K562 (cell line): ENCODE results near the gene LUZP1. TPM values are rescaled to one million over a fixed set of nuclear protein-coding genes. Genes with fewer than 3 reads are reported as not detected.

Source experiments
- ATAC-seq: fragments of 200-7000 bp; cut with Tn5 transposase; 3 replicates; pipeline ENCODE4 v1.9.1; 2020; ENCODE audit warnings: moderate library complexity
- BruUV-seq: library from RNA; stranded (reverse); fragments of 400-500 nt; replicated peaks from 2 replicates; lab custom pipeline; 2021; lab: Mats Ljungman, UMichigan
- CTCF ChIA-PET: fragments of 300-600 bp; formaldehyde crosslinking; extraction: SDS; loops from one replicate; lab custom pipeline; 2021; ENCODE audit warnings: low intra/inter-chr PET ratio; lab: Yijun Ruan, JAX
- POLR2A ChIA-PET: fragments of 300-600, 350-650 bp; sonication (Branson Sonifier 250); formaldehyde crosslinking; extraction: SDS; loops from one replicate; lab custom pipeline; 2021; ENCODE audit warnings: antibody characterized with exemption, inconsistent platforms; lab: Yijun Ruan, JAX
- DNase-seq, 4 experiments: peaks; one replicate each; pipeline versions ENCODE4 v3.0.0 to v3.0.0-alpha.2; 2011 to 2018; ENCODE audit warnings: low spot score in 3 of 4, mixed read lengths in 3 of 4; ENCODE audit errors: extremely low read depth in 1 of 4
- FAIRE-seq: peaks from 2 replicates; lab custom pipeline; 2011; peaks lifted over from hg19 to GRCh38; lab: Jason Lieb, UNC
- H2AFZ ChIP-seq: 2 replicates; pipeline ENCODE4 v1.6.0; 2011; ENCODE audit warnings: low read depth, low read length, control low read depth, inconsistent platforms
- H3K27ac ChIP-seq: fragments of 200-600 bp; 3 replicates; pipeline ENCODE4 v1.8.0; 2011; ENCODE audit warnings: low read depth, mild to moderate bottlenecking, control low read depth, inconsistent platforms, low read length, moderate library complexity, mixed read lengths; ENCODE audit errors: extremely low read depth
- H3K27me3 ChIP-seq, 2 experiments: fragments of 300-600 bp in 1 of 2; 2 replicates in 1 of 2; 3 replicates in 1 of 2; pipeline versions ENCODE4 v1.6.0 to v1.8.0; 2011; ENCODE audit warnings: inconsistent platforms in 2 of 2, low read length in 2 of 2, mild to moderate bottlenecking in 1 of 2, mixed read lengths in 1 of 2, moderate library complexity in 1 of 2; ENCODE audit not compliant: control insufficient read depth in 2 of 2, insufficient read depth in 2 of 2
- H3K36me3 ChIP-seq: fragments of 300-600 bp; 3 replicates; pipeline ENCODE4 v1.8.0; 2011; ENCODE audit warnings: mild to moderate bottlenecking, low read length, inconsistent platforms; ENCODE audit not compliant: control insufficient read depth, insufficient read depth
- H3K4me1 ChIP-seq, 2 experiments: fragments of 200-600 bp in 1 of 2; replicated peaks in 1 of 2; 2 replicates in 1 of 2; 3 replicates in 1 of 2; pipeline versions ENCODE4 v1.5.1 to v1.8.0; 2011; ENCODE audit warnings: inconsistent platforms in 2 of 2, low read length in 2 of 2, mild to moderate bottlenecking in 1 of 2, mixed read lengths in 1 of 2, moderate library complexity in 1 of 2; ENCODE audit not compliant: control insufficient read depth in 2 of 2, insufficient read depth in 2 of 2
- H3K4me2 ChIP-seq: 2 replicates; pipeline ENCODE4 v1.6.1; 2011; ENCODE audit warnings: low read length, control low read depth, inconsistent platforms, mixed read lengths; ENCODE audit not compliant: insufficient read depth
- H3K4me3 ChIP-seq: fragments of 200-600 bp; sonication (generic), shearing (Covaris generic); 2 replicates; pipeline ENCODE4 v1.5.1; 2016; ENCODE audit warnings: control low read depth, inconsistent platforms
- H3K79me2 ChIP-seq: fragments of 200-600 bp; 3 replicates; pipeline ENCODE4 v1.8.0; 2011; ENCODE audit warnings: low read length, inconsistent platforms; ENCODE audit not compliant: control insufficient read depth, insufficient read depth
- H3K9ac ChIP-seq, 2 experiments: 2 replicates each; pipeline versions ENCODE4 v1.6.0 to v1.6.1; 2011; ENCODE audit warnings: low read depth in 2 of 2, low read length in 2 of 2, control low read depth in 1 of 2, inconsistent platforms in 1 of 2, mild to moderate bottlenecking in 1 of 2, mixed read lengths in 1 of 2; ENCODE audit not compliant: insufficient read depth in 1 of 2
- H3K9me1 ChIP-seq: one replicate; pipeline ENCODE4 v1.6.0; 2011; ENCODE audit warnings: inconsistent platforms, mild to moderate bottlenecking, low read length, moderate library complexity; ENCODE audit not compliant: control insufficient read depth, insufficient read depth
- H3K9me3 ChIP-seq: replicated peaks from 2 replicates; pipeline ENCODE4 v1.5.1; 2011; ENCODE audit warnings: low read depth, low read length, inconsistent platforms; ENCODE audit not compliant: control insufficient read depth, insufficient read depth
- H4K20me1 ChIP-seq: replicated peaks from 2 replicates; pipeline ENCODE4 v1.6.1; 2011; ENCODE audit warnings: low read length, inconsistent platforms, mixed read lengths; ENCODE audit not compliant: control insufficient read depth, insufficient read depth
- CHD7 ChIP-seq: fragments of 200-600 bp; sonication (generic); IDR thresholded peaks from one replicate; pipeline ENCODE4 v1.6.1; 2012; ENCODE audit warnings: mild to moderate bottlenecking, low read depth, low read length, inconsistent platforms
- EZH2 ChIP-seq: IDR thresholded peaks from 2 replicates; pipeline ENCODE4 v1.6.1; 2012; ENCODE audit warnings: low read depth, mild to moderate bottlenecking, inconsistent platforms, low read length, borderline replicate concordance
- FOXJ3 ChIP-seq: sonication (generic); formaldehyde crosslinking; IDR thresholded peaks from 2 replicates; pipeline ENCODE4 v1.4.0; 2020; ENCODE audit warnings: mild to moderate bottlenecking, missing genetic modification reagents
- GABPB1 ChIP-seq: sonication (generic); formaldehyde crosslinking; IDR thresholded peaks from 2 replicates; pipeline ENCODE4 v1.8.0; 2022; ENCODE audit warnings: mild to moderate bottlenecking, missing genetic modification reagents
- GATAD2B ChIP-seq: fragments of 450-650 bp; IDR thresholded peaks from 2 replicates; pipeline ENCODE4 v1.6.1; 2017; ENCODE audit warnings: mild to moderate bottlenecking, borderline replicate concordance
- KDM4B ChIP-seq, 2 experiments: fragments of 450-650 bp in 1 of 2; sonication (generic) in 1 of 2; IDR thresholded peaks; 2 replicates each; pipeline ENCODE4 v1.6.1; 2016 to 2017; ENCODE audit warnings: borderline replicate concordance in 2 of 2, antibody characterized with exemption in 1 of 2, low read depth in 1 of 2, mild to moderate bottlenecking in 1 of 2
- RFX5 ChIP-seq: IDR thresholded peaks from 2 replicates; pipeline ENCODE4 v1.6.1; 2011; ENCODE audit warnings: low read depth, mild to moderate bottlenecking, improper control_type of control experiment, low read length
- TBP ChIP-seq: optimal IDR thresholded peaks from 2 replicates; pipeline ENCODE3; 2011; ENCODE audit warnings: low read depth, low read length, improper control_type of control experiment
- TRIM28 ChIP-seq: fragments of 450-650 bp; IDR thresholded peaks from 2 replicates; pipeline ENCODE4 v1.6.1; 2017
- ZNF197 ChIP-seq: fragments of 200-800 bp; sonication (Bioruptor generic); IDR thresholded peaks from 2 replicates; pipeline ENCODE4 v1.6.1; 2016; ENCODE audit warnings: low read depth, missing genetic modification characterization, missing compliant biosample characterization
- in situ Hi-C: fragments of 300-500 bp; cut with MboI; formaldehyde crosslinking; loops from 4 replicates; pipeline ENCODE4 v1.15.0; 2018; ENCODE audit warnings: inconsistent platforms, mixed read lengths
- intact Hi-C: fragments of 100-400 bp; cut with micrococcal nuclease; formaldehyde crosslinking; loops from 2 replicates; pipeline ENCODE4 v1.14.2; 2022
- polyA plus RNA-seq, 8 experiments: library from polyadenylated mRNA; depleted of rRNA in 4 of 8; stranded (reverse) in 5 of 8; unstranded in 3 of 8; fragments of >200 nt; fragmentation: Nextera tagmentation in 2 of 8; fragmentation: Illumina TruSeq in 1 of 8; extraction: Ambion mirVana in 2 of 8; extraction: Trizol in 1 of 8; gene quantifications; 2 replicates each; pipeline versions ENCODE4 v1.2.1 to v1.2.3, GENCODE V29; 2011 to 2014; ENCODE audit warnings: inconsistent platforms in 1 of 8, missing spikeins in 1 of 8
- total RNA-seq, 7 experiments: library from RNA; depleted of rRNA in 6 of 7; stranded (reverse); fragments of >200 nt in 6 of 7; fragmentation: Illumina TruSeq in 2 of 7; extraction: Trizol in 2 of 7; gene quantifications; 2 replicates each; pipeline versions ENCODE4 v1.2.1 to v1.2.3, GENCODE V29; 2011 to 2021; ENCODE audit warnings: low replicate concordance in 1 of 7
- TF ChIP-seq, protein P1 (sequence below): sonication (generic); formaldehyde crosslinking; IDR thresholded peaks from 2 replicates; pipeline ENCODE4 v1.8.0; 2022; ENCODE audit warnings: mild to moderate bottlenecking, missing genetic modification reagents, borderline replicate concordance

Gene LUZP1
- total and polyA plus RNA-seq, 9 of the 15 experiments (the other 6 are each of a cell fraction or from before 2014, with no cell fraction given) = 6.5 to 19.1 (median 12.4) TPM

- no peak for FAIRE-seq
- BruUV-seq = no TSS peak
- ChIA-PET CTCF (no interaction called here), POLR2A (interaction anchor here (1.1 kb wide), 1 partner anchor 11 kb away, joined by 4 read pairs; no protein-coding TSS in a partner anchor)
- H3K27ac ChIP-seq = no peak overlapping the region
- no peak overlapping the region for H2AFZ ChIP-seq
- H4K20me1 ChIP-seq = no peaks in the 10 kb centered on the region
- H3K4me3 ChIP-seq = no peak overlapping the region
- no peak for ATAC-seq
- no peak for DNase-seq
- H3K4me1 ChIP-seq = peaks cover 0 to 11% of the 10 kb centered on the region in 2 experiments; a peak in 1 of 5 replicates
- intact Hi-C loops (no loop called here), in situ Hi-C loops (no loop called here)
- H3K9me3 ChIP-seq = no peaks in the 10 kb centered on the region
- peaks cover 22% of the 10 kb centered on the region for H3K79me2 ChIP-seq
- H3K9me1 ChIP-seq = no peaks in the 10 kb centered on the region
- H3K4me2 ChIP-seq = no peak overlapping the region
- H3K27me3 ChIP-seq = no peaks in the 10 kb centered on the region
- H3K9ac ChIP-seq = no peak overlapping the region
- no peaks in the 10 kb centered on the region for H3K36me3 ChIP-seq
- TF ChIP-seq KDM4B (IDR thresholded peaks at IDR 0.05; ENCODE audit: borderline replicate concordance in 2 of 2, low read depth in 1 of 2) (no peak), GATAD2B (no peak), EZH2 (no peak), RFX5 (no peak), FOXJ3 (CRISPR knock-in tag) (no peak), CHD7 (no peak), TRIM28 (no peak), TBP (no peak), GABPB1 (CRISPR knock-in tag) (no peak), ZNF197 (CRISPR knock-in tag) (no peak)
- TF ChIP-seq, protein P1, sequence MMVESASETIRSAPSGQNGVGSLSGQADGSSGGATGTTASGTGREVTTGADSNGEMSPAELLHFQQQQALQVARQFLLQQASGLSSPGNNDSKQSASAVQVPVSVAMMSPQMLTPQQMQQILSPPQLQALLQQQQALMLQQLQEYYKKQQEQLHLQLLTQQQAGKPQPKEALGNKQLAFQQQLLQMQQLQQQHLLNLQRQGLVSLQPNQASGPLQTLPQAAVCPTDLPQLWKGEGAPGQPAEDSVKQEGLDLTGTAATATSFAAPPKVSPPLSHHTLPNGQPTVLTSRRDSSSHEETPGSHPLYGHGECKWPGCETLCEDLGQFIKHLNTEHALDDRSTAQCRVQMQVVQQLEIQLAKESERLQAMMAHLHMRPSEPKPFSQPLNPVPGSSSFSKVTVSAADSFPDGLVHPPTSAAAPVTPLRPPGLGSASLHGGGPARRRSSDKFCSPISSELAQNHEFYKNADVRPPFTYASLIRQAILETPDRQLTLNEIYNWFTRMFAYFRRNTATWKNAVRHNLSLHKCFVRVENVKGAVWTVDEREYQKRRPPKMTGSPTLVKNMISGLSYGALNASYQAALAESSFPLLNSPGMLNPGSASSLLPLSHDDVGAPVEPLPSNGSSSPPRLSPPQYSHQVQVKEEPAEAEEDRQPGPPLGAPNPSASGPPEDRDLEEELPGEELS (CRISPR knock-in tag) = no peak
These were observed 38.8 kb downstream of the LUZP1 start for GRCh38 chr1:23129846-23130245.
